Omental fat pad (tissue), 4 donors: ENCODE results near the gene RNF215. TPM values are rescaled to one million over a fixed set of nuclear protein-coding genes. Genes with fewer than 3 reads are reported as not detected.

Experiments used
- ATAC-seq: fragments of 150-250 bp; one replicate; pipeline ENCODE4 v1.9.1; 2016; ENCODE audit warnings: mild to moderate bottlenecking, moderate library complexity; ENCODE audit not compliant: low FRiP score
- DNase-seq: peaks from one replicate; pipeline ENCODE4 v3.0.0-alpha.2; 2019; ENCODE audit warnings: low spot score
- total RNA-seq, 4 donors: library from RNA; depleted of rRNA; stranded (reverse); fragments of >200 nt; gene quantifications; one replicate each; pipeline ENCODE4 v1.1.0, GENCODE V29; 2016
- TF ChIP-seq, protein P1 (sequence below), 3 donors: fragments of 450-650 bp; IDR thresholded peaks; one replicate each; pipeline ENCODE4 v1.5.1; 2016 to 2017; ENCODE audit warnings: antibody characterized with exemption in 3 of 3, mild to moderate bottlenecking in 3 of 3, moderate library complexity in 2 of 3

RNF215 gene
- total RNA-seq, 4 donors from 2014 or later, result 6.7 to 16.9 (median 11.8) TPM

DNA sequence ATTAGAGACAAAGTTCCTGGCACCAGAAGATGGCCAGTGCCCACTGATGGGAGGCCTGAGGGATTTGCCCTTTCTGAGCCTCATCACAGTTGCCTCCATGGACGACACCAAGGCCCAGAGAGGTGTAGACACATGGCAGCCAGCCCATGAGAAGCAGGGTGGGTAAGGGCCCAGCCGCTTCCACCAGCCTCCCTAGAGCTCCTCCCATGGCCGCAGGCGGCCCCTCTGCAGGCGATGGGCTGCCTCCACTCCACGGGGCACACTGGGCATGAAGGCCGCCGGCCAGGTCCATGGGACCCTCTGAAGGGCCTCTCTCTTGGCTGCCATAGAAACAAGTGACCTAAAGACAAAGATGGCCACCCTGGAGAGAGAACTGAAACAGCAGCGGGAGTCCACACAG is 15.9 kb downstream of the RNF215 start:
- TF ChIP-seq, protein P1, sequence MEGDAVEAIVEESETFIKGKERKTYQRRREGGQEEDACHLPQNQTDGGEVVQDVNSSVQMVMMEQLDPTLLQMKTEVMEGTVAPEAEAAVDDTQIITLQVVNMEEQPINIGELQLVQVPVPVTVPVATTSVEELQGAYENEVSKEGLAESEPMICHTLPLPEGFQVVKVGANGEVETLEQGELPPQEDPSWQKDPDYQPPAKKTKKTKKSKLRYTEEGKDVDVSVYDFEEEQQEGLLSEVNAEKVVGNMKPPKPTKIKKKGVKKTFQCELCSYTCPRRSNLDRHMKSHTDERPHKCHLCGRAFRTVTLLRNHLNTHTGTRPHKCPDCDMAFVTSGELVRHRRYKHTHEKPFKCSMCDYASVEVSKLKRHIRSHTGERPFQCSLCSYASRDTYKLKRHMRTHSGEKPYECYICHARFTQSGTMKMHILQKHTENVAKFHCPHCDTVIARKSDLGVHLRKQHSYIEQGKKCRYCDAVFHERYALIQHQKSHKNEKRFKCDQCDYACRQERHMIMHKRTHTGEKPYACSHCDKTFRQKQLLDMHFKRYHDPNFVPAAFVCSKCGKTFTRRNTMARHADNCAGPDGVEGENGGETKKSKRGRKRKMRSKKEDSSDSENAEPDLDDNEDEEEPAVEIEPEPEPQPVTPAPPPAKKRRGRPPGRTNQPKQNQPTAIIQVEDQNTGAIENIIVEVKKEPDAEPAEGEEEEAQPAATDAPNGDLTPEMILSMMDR (IDR thresholded peaks at IDR 0.05), result no peak
- ATAC-seq (no peak), DNase-seq (no peak)

DNA sequence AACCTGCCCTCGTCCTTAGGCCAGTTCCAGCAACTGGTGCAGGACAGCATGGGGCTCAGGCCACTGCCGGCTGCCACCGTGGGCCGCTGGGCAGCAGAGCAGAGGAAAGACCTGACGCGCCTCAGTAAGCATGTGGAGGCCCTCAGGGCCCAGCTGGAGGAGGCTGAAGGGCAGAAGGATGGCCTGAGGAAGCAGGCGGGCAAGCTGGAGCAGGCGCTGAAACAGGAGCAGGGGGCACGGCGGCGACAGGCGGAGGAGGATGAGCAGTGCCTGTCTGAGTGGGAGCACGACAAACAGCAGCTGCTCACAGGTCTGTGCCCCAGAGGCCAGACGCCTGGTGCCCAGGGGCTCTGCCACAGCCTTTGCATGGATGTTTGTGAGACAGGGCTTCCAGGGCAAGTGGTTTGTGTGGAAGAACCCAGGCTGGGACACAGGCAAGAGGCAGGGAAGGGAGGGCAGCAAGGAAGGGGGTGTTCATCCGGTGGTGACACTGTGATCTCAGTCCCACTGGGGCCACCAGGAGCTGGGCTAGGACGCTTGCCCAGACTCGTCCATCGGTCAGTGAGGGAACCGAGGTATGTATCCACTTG is 16.5 kb downstream of the RNF215 start:
- TF ChIP-seq, protein P1 (IDR thresholded peaks at IDR 0.05), result no peak
- no peak for ATAC-seq
- DNase-seq, result no peak

DNA sequence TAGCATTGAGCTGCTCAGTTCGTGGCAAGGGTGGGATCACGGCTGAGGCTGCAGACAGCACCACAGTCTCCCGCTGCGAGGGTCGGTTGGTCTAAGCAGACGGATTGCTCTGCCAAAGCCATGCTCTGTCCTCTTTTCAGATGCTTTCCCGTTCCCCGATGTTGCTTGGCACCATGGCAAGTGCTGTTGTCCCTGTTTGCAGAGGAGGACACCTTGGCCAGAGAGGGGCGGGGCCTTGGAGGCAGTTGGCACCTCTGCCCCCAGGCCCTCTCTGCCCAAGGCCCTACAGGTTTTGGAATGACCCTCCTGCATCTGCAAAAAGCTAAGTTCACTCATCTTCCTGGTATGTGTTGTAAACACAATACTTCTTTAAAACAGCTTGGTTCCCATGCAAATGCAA is 18.8 kb downstream of the RNF215 start:
- TF ChIP-seq, protein P1 (IDR thresholded peaks at IDR 0.05), result no peak
- no peak for ATAC-seq

DNA sequence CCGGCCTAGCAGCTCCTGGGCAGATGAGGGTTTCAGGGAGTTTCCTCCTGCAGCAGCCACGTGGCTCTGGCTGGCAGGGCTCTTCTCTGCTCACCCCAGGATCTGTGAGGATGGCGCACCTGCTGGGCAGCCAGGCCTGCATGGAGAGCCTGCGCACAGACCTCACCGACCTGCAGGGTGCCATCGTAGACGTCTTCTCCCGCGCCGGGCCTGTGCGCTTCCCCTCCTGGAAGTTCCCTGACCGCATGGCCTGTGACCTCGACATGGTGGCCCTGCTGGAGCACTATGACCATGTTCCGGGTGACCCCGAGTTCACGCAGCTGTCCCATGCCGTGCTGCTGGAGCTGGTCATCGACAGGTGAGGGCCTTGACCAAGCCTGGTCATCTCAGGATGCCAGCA is 21.3 kb downstream of the RNF215 start:
- no peak for DNase-seq
- no peak for ATAC-seq
- TF ChIP-seq, protein P1 (IDR thresholded peaks at IDR 0.05), result no peak

More for the DNA sequence above, 18.8 kb downstream of the RNF215 start:
- DNase-seq, result no peak

DNA sequence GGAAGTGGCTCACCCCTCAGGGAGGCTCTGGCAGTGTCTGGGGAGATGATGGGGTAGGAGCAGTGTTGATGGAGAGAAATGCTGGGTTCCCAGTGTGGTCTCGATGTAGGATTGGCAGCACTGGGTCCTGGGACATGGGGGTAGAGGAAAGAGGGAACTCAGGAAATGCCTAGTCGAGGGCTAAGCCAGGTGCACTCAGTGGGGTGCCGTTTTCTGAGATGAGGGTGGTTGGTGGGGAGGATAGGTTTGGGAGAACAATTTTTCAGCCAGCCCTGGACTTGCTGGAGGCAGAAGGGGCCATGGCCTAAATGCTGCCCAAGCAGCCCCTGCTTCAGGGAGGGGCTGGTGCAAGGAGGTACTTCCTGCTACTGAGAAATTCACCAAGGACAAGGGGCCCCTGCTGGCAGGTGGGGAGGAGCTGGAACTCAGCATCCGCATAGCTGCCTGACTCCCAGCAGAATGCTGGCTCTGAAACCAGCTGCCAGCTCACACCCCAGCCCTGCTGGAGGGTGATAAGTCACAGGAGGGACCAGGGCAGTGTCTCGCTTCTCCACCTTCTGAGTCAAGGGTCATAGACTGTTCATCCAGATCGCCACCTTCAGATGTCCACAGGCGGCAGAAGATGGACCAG is 24.4 kb downstream of the RNF215 start:
- no peak for DNase-seq
- TF ChIP-seq, protein P1 (IDR thresholded peaks at IDR 0.05), result no peak

DNA sequence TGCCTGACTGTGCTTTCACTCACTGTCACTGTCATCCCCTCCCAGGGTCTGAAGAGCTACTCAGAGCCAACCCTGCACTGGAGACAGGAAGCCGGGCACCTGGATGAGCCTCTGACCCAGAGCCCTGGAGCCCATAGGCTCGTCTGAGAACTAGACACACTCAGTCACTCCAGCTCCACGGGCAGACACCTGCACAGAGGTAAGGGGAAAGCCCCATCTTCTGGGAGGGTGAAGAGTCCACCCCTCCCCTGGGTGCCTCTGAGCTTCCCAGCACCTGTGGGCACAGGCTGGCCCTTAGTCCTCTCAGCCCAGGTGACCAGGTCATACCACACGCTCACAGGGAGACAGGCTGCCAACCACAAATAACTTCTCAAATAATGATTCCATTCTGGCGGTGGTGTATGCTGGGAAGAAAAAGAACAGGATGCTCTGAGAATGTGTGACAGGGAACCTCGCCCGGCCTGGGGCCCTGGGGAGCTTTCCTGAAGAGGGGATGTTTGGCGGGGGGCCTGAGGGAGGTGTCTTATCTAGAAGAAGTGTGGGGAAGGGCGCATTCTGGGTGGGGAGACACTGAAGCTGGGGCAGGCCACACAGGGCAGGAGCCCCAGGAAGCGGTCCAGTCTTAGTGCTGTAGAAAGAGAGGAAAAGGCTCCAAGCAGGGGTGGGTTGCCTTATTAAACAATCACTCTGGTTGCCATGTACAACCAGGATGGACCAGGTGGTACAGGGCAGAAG is 25.1 kb downstream of the RNF215 start:
- DNase-seq, result no peak
- ATAC-seq, result no peak
- TF ChIP-seq, protein P1 (IDR thresholded peaks at IDR 0.05), result no peak

More for the DNA sequence above, 24.4 kb downstream of the RNF215 start:
- ATAC-seq, result no peak
